PC-9 (cell line): ENCODE data around the gene HPGDS. TPM values are rescaled to one million over a fixed set of nuclear protein-coding genes. Genes with fewer than 3 reads are reported as not detected.

ENCODE experiments used
- BruUV-seq: library from RNA; stranded (reverse); fragments of 400-500 nt; replicated peaks from 2 replicates; lab custom pipeline; 2021; lab: Mats Ljungman, UMichigan
- CTCF ChIA-PET: fragments of 300-600 bp; sonication (Branson Sonifier 250); formaldehyde crosslinking; loops from one replicate; lab custom pipeline; 2022; ENCODE audit warnings: antibody characterized with exemption; lab: Charles Lee
- POLR2A ChIA-PET: fragments of 300-600 bp; sonication (Branson Sonifier 250); formaldehyde crosslinking; loops from one replicate; lab custom pipeline; 2022; ENCODE audit warnings: antibody characterized with exemption; ENCODE audit not compliant: unreplicated experiment; lab: Charles Lee
- DNase-seq, 2 experiments: peaks; one replicate each; pipeline versions ENCODE4 v3.0.0 to v3.0.0-alpha.2; 2015 to 2022; ENCODE audit warnings: mixed read lengths in 1 of 2
- H2AFZ ChIP-seq: fragments of 200-600 bp; sonication (generic); 2 replicates; pipeline ENCODE4 v1.8.1; 2017; ENCODE audit warnings: antibody characterized with exemption
- H3F3A ChIP-seq: fragments of 200-600 bp; sonication (generic); 2 replicates; pipeline ENCODE4 v1.8.1; 2017; ENCODE audit warnings: antibody characterized with exemption, mild to moderate bottlenecking, low read depth; ENCODE audit not compliant: insufficient read depth
- H3K27ac ChIP-seq: fragments of 200-600 bp; sonication (generic); 2 replicates; pipeline ENCODE4 v1.6.1; 2016; ENCODE audit warnings: mixed run types
- H3K27me3 ChIP-seq: fragments of 200-600 bp; sonication (generic); 2 replicates; pipeline ENCODE4 v1.6.1; 2016; ENCODE audit warnings: low read depth, mixed run types; ENCODE audit not compliant: insufficient read depth
- H3K36me3 ChIP-seq: fragments of 200-600 bp; sonication (generic); 2 replicates; pipeline ENCODE4 v1.6.1; 2016; ENCODE audit warnings: low read depth, mixed run types
- H3K4me1 ChIP-seq: fragments of 200-600 bp; sonication (generic); replicated peaks from 2 replicates; pipeline ENCODE4 v1.6.1; 2016; ENCODE audit warnings: mixed run types; ENCODE audit not compliant: insufficient read depth
- H3K4me2 ChIP-seq: fragments of 200-600 bp; sonication (generic); 2 replicates; pipeline ENCODE4 v1.6.1; 2017; ENCODE audit warnings: mixed run types
- H3K4me3 ChIP-seq: fragments of 200-600 bp; sonication (generic); 2 replicates; pipeline ENCODE4 v1.6.1; 2016; ENCODE audit warnings: mixed run types
- H3K79me2 ChIP-seq: fragments of 200-600 bp; sonication (generic); 2 replicates; pipeline ENCODE4 v1.6.1; 2017; ENCODE audit warnings: low read depth, mixed run types
- H3K9me2 ChIP-seq: fragments of 200-600 bp; sonication (generic); 2 replicates; pipeline ENCODE4 v1.8.1; 2017; ENCODE audit warnings: mild to moderate bottlenecking; ENCODE audit not compliant: insufficient read depth
- H3K9me3 ChIP-seq: fragments of 200-600 bp; sonication (generic); 2 replicates; pipeline ENCODE4 v1.8.1; 2016; ENCODE audit warnings: low read depth; ENCODE audit not compliant: insufficient read depth
- H4K20me1 ChIP-seq: fragments of 200-600 bp; sonication (generic); 2 replicates; pipeline ENCODE4 v1.8.1; 2017; ENCODE audit not compliant: insufficient read depth
- CTCF ChIP-seq: fragments of 200-600 bp; sonication (generic); conservative IDR thresholded peaks from 2 replicates; pipeline ENCODE4 v1.6.1; 2017; ENCODE audit warnings: mixed run types, antibody characterized with exemption, mild to moderate bottlenecking, moderate library complexity
- EZH2 ChIP-seq: fragments of 200-600 bp; sonication (generic); IDR thresholded peaks from 2 replicates; pipeline ENCODE4 v1.8.0; 2017; ENCODE audit warnings: antibody characterized with exemption, low read depth
- intact Hi-C: fragments of 100-400 bp; cut with micrococcal nuclease; formaldehyde crosslinking; loops from one replicate; pipeline ENCODE4 v1.10.0; 2022; ENCODE audit not compliant: unreplicated experiment
- total RNA-seq: library from RNA; stranded (reverse); gene quantifications from 2 replicates; pipeline ENCODE4 v1.2.3, GENCODE V29; 2021

Gene HPGDS
- total RNA-seq, 1 experiment from 2014 or later, result not detected

- intact Hi-C loops, result no loop called here
- no peaks in the 10 kb centered on the region for H3K36me3 ChIP-seq
- H4K20me1 ChIP-seq, result no peaks in the 10 kb centered on the region
- POLR2A ChIA-PET, result no interaction called here
- H3F3A ChIP-seq, result no peaks in the 10 kb centered on the region
- H3K79me2 ChIP-seq, result no peaks in the 10 kb centered on the region
- H3K27me3 ChIP-seq, result no peaks in the 10 kb centered on the region
- no peaks in the 10 kb centered on the region for H3K9me3 ChIP-seq
- H3K27ac ChIP-seq, result no peak overlapping the region
- DNase-seq, result no peak
- no peak for TF ChIP-seq EZH2
- TF ChIP-seq CTCF, result no peak
- CTCF ChIA-PET, result no interaction called here
- no TSS peak for BruUV-seq
- H3K9me2 ChIP-seq, result no peaks in the 10 kb centered on the region
- H3K4me1 ChIP-seq, result no peaks in the 10 kb centered on the region
- no peak overlapping the region for H2AFZ ChIP-seq
- no peak overlapping the region for H3K4me2 ChIP-seq
- no peak overlapping the region for H3K4me3 ChIP-seq
Observed at GRCh38 chr4:94290245-94290644, 52.4 kb downstream of the HPGDS start.

DNA sequence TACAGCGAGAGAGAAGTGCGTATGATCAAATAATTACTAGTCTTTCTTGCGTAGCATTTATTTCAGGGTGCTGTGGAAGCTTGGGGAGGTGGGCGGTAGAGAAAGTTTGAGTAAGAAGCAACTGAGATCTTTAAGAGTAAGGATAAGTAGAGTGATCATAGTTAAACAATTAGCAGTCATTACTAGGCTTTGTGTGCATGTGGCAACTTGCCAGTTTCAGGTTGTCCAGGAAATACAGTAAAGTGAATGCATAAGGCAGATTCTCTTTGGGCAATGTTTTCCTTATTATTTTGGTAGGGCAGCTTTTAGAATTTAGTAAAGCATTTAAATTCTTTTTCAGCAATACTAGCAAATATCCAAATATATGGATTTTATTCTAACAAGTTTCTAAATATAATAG, 57.0 kb downstream of the HPGDS start:
- POLR2A ChIA-PET, result no interaction called here
- Histone ChIP-seq H2AFZ (no peak overlapping the region), H3K27me3 (no peaks in the 10 kb centered on the region), H3K4me1 (no peaks in the 10 kb centered on the region), H3K9me3 (no peaks in the 10 kb centered on the region), H3K9me2 (no peaks in the 10 kb centered on the region), H3K36me3 (no peaks in the 10 kb centered on the region), H3F3A (no peaks in the 10 kb centered on the region), H3K79me2 (no peaks in the 10 kb centered on the region), H3K4me2 (no peak overlapping the region), H3K4me3 (no peak overlapping the region), H4K20me1 (no peaks in the 10 kb centered on the region), H3K27ac (no peak overlapping the region)
- no peak for DNase-seq
- intact Hi-C loops, result no loop called here
- CTCF ChIA-PET, result no interaction called here
- no TSS peak for BruUV-seq
- TF ChIP-seq CTCF (no peak), EZH2 (no peak)

GRCh38 chr4:94284889-94285288, 57.7 kb downstream of the HPGDS start:
- Histone ChIP-seq H2AFZ (no peak overlapping the region), H3K27ac (no peak overlapping the region), H3K9me3 (no peaks in the 10 kb centered on the region), H3F3A (no peaks in the 10 kb centered on the region), H3K4me1 (no peaks in the 10 kb centered on the region), H4K20me1 (no peaks in the 10 kb centered on the region), H3K4me2 (no peak overlapping the region), H3K36me3 (no peaks in the 10 kb centered on the region), H3K27me3 (no peaks in the 10 kb centered on the region), H3K9me2 (no peaks in the 10 kb centered on the region), H3K4me3 (no peak overlapping the region), H3K79me2 (no peaks in the 10 kb centered on the region)
- intact Hi-C loops, result no loop called here
- DNase-seq, result no peak
- ChIA-PET POLR2A (no interaction called here), CTCF (no interaction called here)
- no TSS peak for BruUV-seq
- TF ChIP-seq EZH2 (no peak), CTCF (no peak)
